Adrenal gland (tissue), 12 donors: ENCODE measurements around the gene PIEZO1. TPM values are rescaled to one million over a fixed set of nuclear protein-coding genes. Genes with fewer than 3 reads are reported as not detected.
A peak's percentile ranks its signal among the peaks of the same experiment; 100 is the strongest.

Experiments
- DNase-seq, 7 donors: peaks; one replicate each; pipeline ENCODE4 v3.0.0-alpha.2; 2019 to 2020
- H3K27ac ChIP-seq, 5 donors: fragments of 200-600 bp; sonication (generic) in 4 of 5; 1 replicate in 3 of 5; 2 replicates in 2 of 5; pipeline versions ENCODE4 v1.5.1 to v1.8.0; 2016 to 2020; ENCODE audit warnings: mild to moderate bottlenecking in 1 of 5
- H3K27me3 ChIP-seq: fragments of 200-600 bp; 2 replicates; pipeline ENCODE4 v1.8.0; 2021
- H3K36me3 ChIP-seq, 2 donors: fragments of 200-600 bp; replicated peaks in 1 of 2; 1 replicate in 1 of 2; 2 replicates in 1 of 2; pipeline versions ENCODE4 v1.5.1 to v1.8.0; 2018 to 2022
- H3K4me1 ChIP-seq, 2 donors: fragments of 200-600 bp; replicated peaks in 1 of 2; 1 replicate in 1 of 2; 2 replicates in 1 of 2; pipeline versions ENCODE4 v1.5.1 to v1.8.0; 2018 to 2021
- H3K4me3 ChIP-seq, 4 donors: fragments of 200-600 bp; sonication (generic) in 3 of 4; one replicate each; pipeline ENCODE4 v1.5.1; 2016 to 2018
- H3K9me3 ChIP-seq, 3 donors: fragments of 200-600 bp; sonication (generic) in 1 of 3; replicated peaks in 1 of 3; 1 replicate in 2 of 3; 2 replicates in 1 of 3; pipeline versions ENCODE4 v1.5.1 to v1.8.0; 2016 to 2021
- CTCF ChIP-seq, 6 experiments: fragments of 450-650 bp in 4 of 6; fragments of 200-600 bp in 2 of 6; sonication (generic) in 1 of 6; IDR thresholded peaks; 1 replicate in 5 of 6; 2 replicates in 1 of 6; pipeline versions ENCODE4 v1.5.1 to v1.8.0; 2016 to 2021; ENCODE audit warnings: antibody characterized with exemption in 6 of 6, mild to moderate bottlenecking in 2 of 6, moderate library complexity in 1 of 6
- POLR2A ChIP-seq, 2 donors: fragments of 450-650 bp; IDR thresholded peaks; one replicate each; pipeline ENCODE4 v1.6.1; 2017; ENCODE audit warnings: antibody characterized with exemption in 2 of 2, mild to moderate bottlenecking in 2 of 2, moderate library complexity in 1 of 2
- WGBS, 4 donors: extraction: QIAGEN DNeasy Blood & Tissue Kit in 2 of 4; methylation state at CpG; one replicate each; pipeline versions ENCODE4 v1.1.5 to v1.1.7; 2013 to 2017; 5-methylcytosine and 5-hydroxymethylcytosine counted together
- intact Hi-C, 2 donors: fragments of 100-400 bp; cut with DNase I; formaldehyde crosslinking; loops; one replicate each; pipeline versions ENCODE4 v1.14.1 to v1.15.0; 2022 to 2023
- polyA plus RNA-seq, 3 donors: library from polyadenylated mRNA; stranded (reverse); fragments of 200-250 nt in 2 of 3; fragments of 350-450 nt in 1 of 3; fragmentation: Illumina TruSeq in 1 of 3; extraction: RNeasy Lipid Tissue Mini Kit (QIAGEN cat#74804) in 1 of 3; gene quantifications; one replicate each; pipeline ENCODE4 v1.2.3, GENCODE V29; 2013 to 2014
- total RNA-seq, 9 donors: library from RNA; depleted of rRNA in 4 of 9; stranded (reverse); fragments of >200 nt in 4 of 9; fragments of 120-200 nt in 1 of 9; fragmentation: NEBNext Ultra II Directional in 1 of 9; extraction: Animal tissue kit (Norgen Biotek cat#: 25700) in 1 of 9; gene quantifications; one replicate each; pipeline versions ENCODE4 v1.1.0 to v1.2.4, GENCODE V29; 2013 to 2023
- donor health status: healthy with polysubstance abuse.
- donor health status: Bipolar disorder and iron deficiency.
- donor health status: DM: yes; HTN: yes; CAD: no.
- donor health status: DM: no; HTN: no; CAD: no.
- donor health status: DM: no; HTN: no; CAD: no.
- donor health status: DM: yes; HTN: yes; CAD: no.

PIEZO1 gene
- total and polyA plus RNA-seq, 12 donors, result 7.9 to 327 (median 92.4) TPM

- DNase-seq, result no peak
- Histone ChIP-seq H3K4me3 (no peak overlapping the region), H3K27ac (peak overlapping the region in 1 of 5 donors; percentile 68), H3K36me3 (no peaks in the 10 kb centered on the region), H3K4me1 (peaks cover 10 to 49% of the 10 kb centered on the region in 2 donors), H3K27me3 (no peaks in the 10 kb centered on the region), H3K9me3 (no peaks in the 10 kb centered on the region)
- no peak for TF ChIP-seq CTCF (IDR thresholded peaks at IDR 0.05)
- TF ChIP-seq POLR2A (IDR thresholded peaks at IDR 0.05), result no peak
- intact Hi-C loops, result no loop called here
- WGBS, 4 donors, result 65 to 76% (median 69%) methylated on average over 16 to 28 of the region's 28 CpGs
Measured at GRCh38 chr16:88781140-88782077, 3.6 kb downstream of the PIEZO1 start.

- H3K9me3 ChIP-seq, result no peaks in the 10 kb centered on the region
- DNase-seq, result no peak
- H3K4me3 ChIP-seq, result no peak overlapping the region
- TF ChIP-seq POLR2A (IDR thresholded peaks at IDR 0.05), result no peak
- TF ChIP-seq CTCF (IDR thresholded peaks at IDR 0.05), result no peak
- peaks cover 10 to 49% of the 10 kb centered on the region in 2 donors for H3K4me1 ChIP-seq
- peak overlapping the region in 1 of 5 donors; percentile 68 for H3K27ac ChIP-seq
- 71 to 80% (median 78%) methylated on average over 9 to 13 of the region's 13 CpGs for WGBS, 4 donors
- H3K27me3 ChIP-seq, result no peaks in the 10 kb centered on the region
- intact Hi-C loops, result no loop called here
- H3K36me3 ChIP-seq, result no peaks in the 10 kb centered on the region
Measured at GRCh38 chr16:88780142-88781062, 4.6 kb downstream of the PIEZO1 start.

- 69 to 76% (median 74%) methylated on average over 11 to 34 of the region's 34 CpGs for WGBS, 4 donors
- Histone ChIP-seq H3K9me3 (no peaks in the 10 kb centered on the region), H3K4me3 (no peak overlapping the region), H3K27me3 (no peaks in the 10 kb centered on the region), H3K36me3 (no peaks in the 10 kb centered on the region), H3K4me1 (peaks cover 10 to 49% of the 10 kb centered on the region in 2 donors), H3K27ac (peak overlapping the region in 1 of 5 donors; percentile 68)
- DNase-seq, result no peak
- intact Hi-C loops, result no loop called here
- TF ChIP-seq CTCF (IDR thresholded peaks at IDR 0.05), result no peak
- TF ChIP-seq POLR2A (IDR thresholded peaks at IDR 0.05), result no peak
Measured at GRCh38 chr16:88779406-88780141, 5.4 kb downstream of the PIEZO1 start.
